Mesenchymal stem cell (in vitro differentiated cells and primary cell): ENCODE data around the gene IRX5.

Experiments used
- DNase-seq: peaks from one replicate; pipeline ENCODE4 v3.0.0-alpha.2; 2013
- H2AFZ ChIP-seq: one replicate; pipeline ENCODE4 v1.6.1; 2013; ENCODE audit warnings: low read depth, mild to moderate bottlenecking, control low read depth, inconsistent platforms, low read length, moderate library complexity
- H2AK5ac ChIP-seq: 2 replicates; pipeline ENCODE4 v1.6.1; 2013; ENCODE audit warnings: low read length, moderate library complexity, mild to moderate bottlenecking, inconsistent platforms; ENCODE audit not compliant: severe bottlenecking
- H2BK120ac ChIP-seq: one replicate; pipeline ENCODE4 v1.6.1; 2013; ENCODE audit warnings: low read depth, mild to moderate bottlenecking, inconsistent platforms, low read length, moderate library complexity
- H2BK12ac ChIP-seq, 2 experiments: one replicate each; pipeline ENCODE4 v1.6.1; 2013; ENCODE audit warnings: inconsistent platforms in 2 of 2, low read length in 2 of 2, mild to moderate bottlenecking in 2 of 2, moderate library complexity in 2 of 2, control low read depth in 1 of 2
- H2BK15ac ChIP-seq: one replicate; pipeline ENCODE4 v1.6.1; 2013; ENCODE audit warnings: mild to moderate bottlenecking, low read depth, inconsistent platforms; ENCODE audit not compliant: poor library complexity, severe bottlenecking
- H2BK5ac ChIP-seq: 2 replicates; pipeline ENCODE4 v1.6.1; 2013; ENCODE audit warnings: low read depth, mild to moderate bottlenecking, low read length, control low read depth, inconsistent platforms; ENCODE audit not compliant: poor library complexity, severe bottlenecking
- H3K14ac ChIP-seq, 2 experiments: one replicate each; pipeline ENCODE4 v1.6.1; 2013; ENCODE audit warnings: inconsistent platforms in 2 of 2, low read length in 2 of 2, control low read depth in 1 of 2, mild to moderate bottlenecking in 1 of 2, moderate library complexity in 1 of 2
- H3K18ac ChIP-seq, 2 experiments: one replicate each; pipeline ENCODE4 v1.6.1; 2013; ENCODE audit warnings: inconsistent platforms in 2 of 2, low read length in 2 of 2, control low read depth in 1 of 2, low read depth in 1 of 2, mild to moderate bottlenecking in 1 of 2
- H3K23ac ChIP-seq, 2 experiments: one replicate each; pipeline ENCODE4 v1.6.1; 2013; ENCODE audit warnings: inconsistent platforms in 2 of 2, low read length in 2 of 2, mild to moderate bottlenecking in 2 of 2, moderate library complexity in 2 of 2, control low read depth in 1 of 2
- H3K27ac ChIP-seq: 2 replicates; pipeline ENCODE4 v1.5.1; 2013; ENCODE audit warnings: mild to moderate bottlenecking, moderate library complexity, low read length, control low read depth, inconsistent platforms; ENCODE audit not compliant: poor library complexity, severe bottlenecking
- H3K27me3 ChIP-seq, 2 experiments: 2 replicates each; pipeline versions ENCODE4 v1.6.1 to v1.7.0; 2013; ENCODE audit warnings: low read length in 2 of 2, mild to moderate bottlenecking in 2 of 2, moderate library complexity in 2 of 2, control low read depth in 1 of 2, inconsistent platforms in 1 of 2; ENCODE audit not compliant: control insufficient read depth in 1 of 2, insufficient read depth in 1 of 2
- H3K36me3 ChIP-seq, 2 experiments: 2 replicates each; pipeline versions ENCODE4 v1.6.1 to v1.7.0; 2013; ENCODE audit warnings: low read length in 2 of 2, control low read depth in 1 of 2, inconsistent platforms in 1 of 2, low read depth in 1 of 2, mild to moderate bottlenecking in 1 of 2; ENCODE audit not compliant: insufficient read depth in 2 of 2, control insufficient read depth in 1 of 2
- H3K4ac ChIP-seq, 2 experiments: one replicate each; pipeline ENCODE4 v1.6.1; 2013; ENCODE audit warnings: inconsistent platforms in 2 of 2, low read length in 2 of 2, mild to moderate bottlenecking in 2 of 2, moderate library complexity in 2 of 2, control low read depth in 1 of 2, low read depth in 1 of 2
- H3K4me1 ChIP-seq: 2 replicates; pipeline ENCODE4 v1.6.1; 2013; ENCODE audit warnings: low read depth, low read length, control low read depth; ENCODE audit not compliant: control insufficient read depth, insufficient read depth
- H3K4me2 ChIP-seq: 2 replicates; pipeline ENCODE4 v1.6.1; 2013; ENCODE audit warnings: low read length, mild to moderate bottlenecking, inconsistent platforms; ENCODE audit not compliant: poor library complexity, severe bottlenecking
- H3K4me3 ChIP-seq, 2 experiments: 2 replicates each; pipeline versions ENCODE4 v1.5.1 to v1.7.0; 2013; ENCODE audit warnings: low read length in 2 of 2, mild to moderate bottlenecking in 2 of 2, control low read depth in 1 of 2, low read depth in 1 of 2; ENCODE audit not compliant: insufficient read depth in 1 of 2
- H3K79me1 ChIP-seq: replicated peaks from 2 replicates; pipeline ENCODE4 v1.6.1; 2013; ENCODE audit warnings: mild to moderate bottlenecking, control low read depth, low read length, inconsistent platforms; ENCODE audit not compliant: poor library complexity, severe bottlenecking
- H3K9ac ChIP-seq: 2 replicates; pipeline ENCODE4 v1.7.0; 2013; ENCODE audit warnings: mild to moderate bottlenecking, low read length, moderate library complexity
- H3K9me3 ChIP-seq: 2 replicates; pipeline ENCODE4 v1.7.0; 2013; ENCODE audit warnings: mild to moderate bottlenecking, low read length; ENCODE audit not compliant: control insufficient read depth
- H4K8ac ChIP-seq: one replicate; pipeline ENCODE4 v1.6.1; 2013; ENCODE audit warnings: inconsistent platforms, mild to moderate bottlenecking, low read length, moderate library complexity
- H4K91ac ChIP-seq: one replicate; pipeline ENCODE4 v1.6.1; 2013; ENCODE audit warnings: mild to moderate bottlenecking, low read length, inconsistent platforms
- WGBS: methylation state at CpG from one replicate; pipeline ENCODE4 v1.1.7; 2013; ENCODE audit warnings: mixed read lengths; 5-methylcytosine and 5-hydroxymethylcytosine counted together

IRX5 gene

GRCh38 chr16:54890381-54890780 lies 40.3 kb upstream of the IRX5 start:
- H3K9me3 ChIP-seq = peaks cover 4% of the 10 kb centered on the region
- H3K18ac ChIP-seq = no peak overlapping the region
- H2BK5ac ChIP-seq = no peak overlapping the region
- H3K36me3 ChIP-seq = no peaks in the 10 kb centered on the region
- H2AFZ ChIP-seq = no peak overlapping the region
- H3K27ac ChIP-seq = no peak overlapping the region
- DNase-seq = no peak
- H2BK120ac ChIP-seq = no peak overlapping the region
- WGBS = 80% methylated on average over 1 of the region's 4 CpGs
- H3K4me3 ChIP-seq = no peak overlapping the region
- H3K14ac ChIP-seq = no peak overlapping the region
- no peaks in the 10 kb centered on the region for H3K27me3 ChIP-seq
- H3K79me1 ChIP-seq = no peaks in the 10 kb centered on the region
- no peak overlapping the region for H3K23ac ChIP-seq
- H3K4me1 ChIP-seq = no peaks in the 10 kb centered on the region
- H3K4me2 ChIP-seq = no peak overlapping the region
- no peak overlapping the region for H2BK15ac ChIP-seq
- H3K9ac ChIP-seq = no peak overlapping the region
- no peak overlapping the region for H4K91ac ChIP-seq
- no peak overlapping the region for H2AK5ac ChIP-seq
- H3K4ac ChIP-seq = no peak overlapping the region
- no peak overlapping the region for H4K8ac ChIP-seq
- no peak overlapping the region for H2BK12ac ChIP-seq

GRCh38 chr16:54891346-54891745 lies 39.3 kb upstream of the IRX5 start:
- Histone ChIP-seq H2AK5ac (no peak overlapping the region), H3K4ac (no peak overlapping the region), H3K18ac (no peak overlapping the region), H3K27me3 (no peaks in the 10 kb centered on the region), H3K27ac (no peak overlapping the region), H3K4me1 (no peaks in the 10 kb centered on the region), H4K91ac (no peak overlapping the region), H2BK120ac (no peak overlapping the region), H3K79me1 (no peaks in the 10 kb centered on the region), H3K9me3 (no peaks in the 10 kb centered on the region), H3K36me3 (no peaks in the 10 kb centered on the region), H3K4me3 (no peak overlapping the region), H3K9ac (no peak overlapping the region), H4K8ac (no peak overlapping the region), H3K4me2 (no peak overlapping the region), H2BK5ac (no peak overlapping the region), H3K23ac (no peak overlapping the region), H2BK12ac (no peak overlapping the region), H2BK15ac (no peak overlapping the region), H3K14ac (no peak overlapping the region), H2AFZ (no peak overlapping the region)
- no peak for DNase-seq
- WGBS = 68% methylated on average over 3 of the region's 4 CpGs

GRCh38 chr16:54892981-54893380 lies 37.7 kb upstream of the IRX5 start:
- Histone ChIP-seq H3K4me3 (no peak overlapping the region), H3K27me3 (no peaks in the 10 kb centered on the region), H3K14ac (no peak overlapping the region), H2AFZ (no peak overlapping the region), H3K9ac (no peak overlapping the region), H3K4me1 (no peaks in the 10 kb centered on the region), H3K79me1 (no peaks in the 10 kb centered on the region), H2BK15ac (no peak overlapping the region), H3K9me3 (no peaks in the 10 kb centered on the region), H3K23ac (no peak overlapping the region), H3K27ac (no peak overlapping the region), H2AK5ac (no peak overlapping the region), H2BK120ac (no peak overlapping the region), H3K18ac (no peak overlapping the region), H4K8ac (no peak overlapping the region), H3K36me3 (no peaks in the 10 kb centered on the region), H2BK5ac (no peak overlapping the region), H4K91ac (no peak overlapping the region), H3K4ac (no peak overlapping the region), H3K4me2 (no peak overlapping the region), H2BK12ac (no peak overlapping the region)
- WGBS = 87% methylated on average over 6 of the region's 6 CpGs
- DNase-seq = no peak

- H3K9me3 ChIP-seq = peaks cover 11% of the 10 kb centered on the region
- no peak overlapping the region for H3K23ac ChIP-seq
- no peak overlapping the region for H2AK5ac ChIP-seq
- H3K14ac ChIP-seq = no peak overlapping the region
- no peak overlapping the region for H4K8ac ChIP-seq
- no peak for DNase-seq
- no peak overlapping the region for H3K4me3 ChIP-seq
- H2AFZ ChIP-seq = no peak overlapping the region
- no peaks in the 10 kb centered on the region for H3K27me3 ChIP-seq
- H3K4ac ChIP-seq = no peak overlapping the region
- no peaks in the 10 kb centered on the region for H3K4me1 ChIP-seq
- H4K91ac ChIP-seq = no peak overlapping the region
- no peak overlapping the region for H3K18ac ChIP-seq
- H3K36me3 ChIP-seq = no peaks in the 10 kb centered on the region
- H2BK120ac ChIP-seq = no peak overlapping the region
- H3K27ac ChIP-seq = no peak overlapping the region
- H2BK12ac ChIP-seq = no peak overlapping the region
- H2BK15ac ChIP-seq = no peak overlapping the region
- no peak overlapping the region for H3K9ac ChIP-seq
- WGBS = 85% methylated on average over 3 of the region's 3 CpGs
- no peak overlapping the region for H3K4me2 ChIP-seq
- H3K79me1 ChIP-seq = no peaks in the 10 kb centered on the region
- no peak overlapping the region for H2BK5ac ChIP-seq
Measured at GRCh38 chr16:54897930-54898329, 32.7 kb upstream of the IRX5 start.
